ENCODE results near the gene COL18A1. TPM values are rescaled to one million over a fixed set of nuclear protein-coding genes. Genes with fewer than 3 reads are reported as not detected.

The COL18A1 gene
- total and polyA plus RNA-seq, 9 of the 15 experiments (the other 6 are each of a cell fraction or from before 2014, with no cell fraction given): 0.14 to 16.4 (median 2.0) TPM

DNA sequence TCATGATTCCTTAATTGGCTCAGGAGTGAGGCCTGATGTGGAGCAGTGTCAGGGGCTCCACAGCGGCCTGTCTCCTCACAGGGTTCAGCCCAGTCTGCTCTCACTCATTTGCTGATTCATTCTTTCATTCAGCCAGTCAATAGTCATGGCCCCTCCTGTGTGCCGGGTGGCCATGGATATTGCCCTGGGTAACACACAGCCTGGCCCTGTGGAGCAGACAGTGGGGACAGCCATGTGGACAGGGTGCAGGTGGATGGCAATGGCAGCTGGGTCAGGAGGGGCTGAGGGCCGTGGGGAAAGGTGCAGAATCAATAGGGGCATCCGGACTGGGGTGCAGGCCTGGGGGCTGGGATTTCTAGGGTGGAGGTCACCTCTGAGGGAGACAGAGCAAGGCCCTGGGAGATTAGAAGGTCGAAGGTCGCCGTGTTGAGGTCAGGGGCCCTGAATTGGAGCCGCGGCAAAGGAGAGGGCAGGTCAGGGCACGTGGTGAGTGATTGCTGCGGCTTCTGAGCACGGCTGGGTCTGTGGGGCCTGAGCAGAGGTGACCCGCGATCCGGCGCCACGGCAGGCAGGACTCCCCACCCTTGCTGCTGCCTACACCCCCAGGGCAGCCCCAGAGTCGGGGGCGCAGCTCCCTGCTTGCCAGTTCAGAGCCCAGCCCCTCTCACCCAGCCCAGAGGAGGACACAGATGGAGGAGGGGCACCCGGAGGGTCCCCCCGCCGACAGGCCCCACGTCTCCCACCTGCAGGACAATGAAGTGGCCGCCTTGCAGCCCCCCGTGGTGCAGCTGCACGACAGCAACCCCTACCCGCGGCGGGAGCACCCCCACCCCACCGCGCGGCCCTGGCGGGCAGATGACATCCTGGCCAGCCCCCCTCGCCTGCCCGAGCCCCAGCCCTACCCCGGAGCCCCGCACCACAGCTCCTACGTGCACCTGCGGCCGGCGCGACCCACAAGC is 103.9 kb downstream of the COL18A1 start (continued):
- TF ChIP-seq NFE2L1 (tag; IDR thresholded peaks at IDR 0.05; ENCODE audit: borderline replicate concordance, low read depth) (no peak), GTF2A2 (tag; IDR thresholded peaks at IDR 0.05) (no peak), CBX1 (IDR thresholded peaks at IDR 0.05; ENCODE audit: low read depth) (no peak), PCBP1 (IDR thresholded peaks at IDR 0.05; ENCODE audit: low read depth, low read length, poor library complexity, severe bottlenecking) (no peak), ZNF280B (CRISPR knock-in tag; IDR thresholded peaks at IDR 0.05) (no peak), NCOA2 (IDR thresholded peaks at IDR 0.05; ENCODE audit: partially characterized antibody in 2 of 2) (no peak), TEAD4 (IDR thresholded peaks at IDR 0.05; ENCODE audit: low read length) (no peak), TEAD4 (CRISPR knock-in tag; IDR thresholded peaks at IDR 0.05; ENCODE audit: borderline replicate concordance) (no peak), ZFP1 (CRISPR knock-in tag; IDR thresholded peaks at IDR 0.05) (no peak), NEUROD1 (IDR thresholded peaks at IDR 0.05; ENCODE audit: borderline replicate concordance, low read depth, low read length, partially characterized antibody) (no peak), NFE2 (IDR thresholded peaks at IDR 0.05; ENCODE audit: low read depth) (peak; percentile 68; the same call in 1 of the 2 replicates), ELF2 (CRISPR knock-in tag; IDR thresholded peaks at IDR 0.05) (no peak), ZNF77 (CRISPR knock-in tag; IDR thresholded peaks at IDR 0.05) (no peak), MEF2D (tag; conservative IDR thresholded peaks at IDR 0.05; ENCODE audit: low read depth) (0 out of 2 replicates have a peak, but pooled peaks have one; percentile 36), C11orf30 (IDR thresholded peaks at IDR 0.05; ENCODE audit: low read depth) (peak; percentile 79), PTBP1 (IDR thresholded peaks at IDR 0.05; ENCODE audit: low read depth, low read length) (no peak), FOXA1 (IDR thresholded peaks at IDR 0.05; ENCODE audit: borderline replicate concordance) (no peak), NFRKB (IDR thresholded peaks at IDR 0.05; ENCODE audit: low read depth) (no peak), PML (IDR thresholded peaks at IDR 0.05; ENCODE audit: low read length) (no peak), ZNF561 (CRISPR knock-in tag; conservative IDR thresholded peaks at IDR 0.05) (no peak)
- TF ChIP-seq, protein P1, sequence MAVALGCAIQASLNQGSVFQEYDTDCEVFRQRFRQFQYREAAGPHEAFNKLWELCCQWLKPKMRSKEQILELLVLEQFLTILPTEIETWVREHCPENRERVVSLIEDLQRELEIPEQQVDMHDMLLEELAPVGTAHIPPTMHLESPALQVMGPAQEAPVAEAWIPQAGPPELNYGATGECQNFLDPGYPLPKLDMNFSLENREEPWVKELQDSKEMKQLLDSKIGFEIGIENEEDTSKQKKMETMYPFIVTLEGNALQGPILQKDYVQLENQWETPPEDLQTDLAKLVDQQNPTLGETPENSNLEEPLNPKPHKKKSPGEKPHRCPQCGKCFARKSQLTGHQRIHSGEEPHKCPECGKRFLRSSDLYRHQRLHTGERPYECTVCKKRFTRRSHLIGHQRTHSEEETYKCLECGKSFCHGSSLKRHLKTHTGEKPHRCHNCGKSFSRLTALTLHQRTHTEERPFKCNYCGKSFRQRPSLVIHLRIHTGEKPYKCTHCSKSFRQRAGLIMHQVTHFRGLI (CRISPR knock-in tag; IDR thresholded peaks at IDR 0.05): no peak
- TF ChIP-seq, protein P2, sequence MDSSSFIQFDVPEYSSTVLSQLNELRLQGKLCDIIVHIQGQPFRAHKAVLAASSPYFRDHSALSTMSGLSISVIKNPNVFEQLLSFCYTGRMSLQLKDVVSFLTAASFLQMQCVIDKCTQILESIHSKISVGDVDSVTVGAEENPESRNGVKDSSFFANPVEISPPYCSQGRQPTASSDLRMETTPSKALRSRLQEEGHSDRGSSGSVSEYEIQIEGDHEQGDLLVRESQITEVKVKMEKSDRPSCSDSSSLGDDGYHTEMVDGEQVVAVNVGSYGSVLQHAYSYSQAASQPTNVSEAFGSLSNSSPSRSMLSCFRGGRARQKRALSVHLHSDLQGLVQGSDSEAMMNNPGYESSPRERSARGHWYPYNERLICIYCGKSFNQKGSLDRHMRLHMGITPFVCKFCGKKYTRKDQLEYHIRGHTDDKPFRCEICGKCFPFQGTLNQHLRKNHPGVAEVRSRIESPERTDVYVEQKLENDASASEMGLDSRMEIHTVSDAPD (CRISPR knock-in tag; IDR thresholded peaks at IDR 0.05): no peak
- TF ChIP-seq, protein P3, sequence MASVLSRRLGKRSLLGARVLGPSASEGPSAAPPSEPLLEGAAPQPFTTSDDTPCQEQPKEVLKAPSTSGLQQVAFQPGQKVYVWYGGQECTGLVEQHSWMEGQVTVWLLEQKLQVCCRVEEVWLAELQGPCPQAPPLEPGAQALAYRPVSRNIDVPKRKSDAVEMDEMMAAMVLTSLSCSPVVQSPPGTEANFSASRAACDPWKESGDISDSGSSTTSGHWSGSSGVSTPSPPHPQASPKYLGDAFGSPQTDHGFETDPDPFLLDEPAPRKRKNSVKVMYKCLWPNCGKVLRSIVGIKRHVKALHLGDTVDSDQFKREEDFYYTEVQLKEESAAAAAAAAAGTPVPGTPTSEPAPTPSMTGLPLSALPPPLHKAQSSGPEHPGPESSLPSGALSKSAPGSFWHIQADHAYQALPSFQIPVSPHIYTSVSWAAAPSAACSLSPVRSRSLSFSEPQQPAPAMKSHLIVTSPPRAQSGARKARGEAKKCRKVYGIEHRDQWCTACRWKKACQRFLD (CRISPR knock-in tag; IDR thresholded peaks at IDR 0.05): no peak
